Smooth muscle cell of the brain vasculature (primary cell): ENCODE data around the gene DPYSL5.

Experiments
- DNase-seq: peaks from one replicate; pipeline ENCODE4 v3.0.0-alpha.2; 2012; ENCODE audit warnings: low read depth, low spot score

The DPYSL5 gene

GRCh38 chr2:26968001-26968400 is 120.1 kb downstream of the DPYSL5 start:
- DNase-seq, result no peak

- no peak for DNase-seq
These were observed 121.3 kb downstream of the DPYSL5 start for GRCh38 chr2:26969077-26969844.

DNA sequence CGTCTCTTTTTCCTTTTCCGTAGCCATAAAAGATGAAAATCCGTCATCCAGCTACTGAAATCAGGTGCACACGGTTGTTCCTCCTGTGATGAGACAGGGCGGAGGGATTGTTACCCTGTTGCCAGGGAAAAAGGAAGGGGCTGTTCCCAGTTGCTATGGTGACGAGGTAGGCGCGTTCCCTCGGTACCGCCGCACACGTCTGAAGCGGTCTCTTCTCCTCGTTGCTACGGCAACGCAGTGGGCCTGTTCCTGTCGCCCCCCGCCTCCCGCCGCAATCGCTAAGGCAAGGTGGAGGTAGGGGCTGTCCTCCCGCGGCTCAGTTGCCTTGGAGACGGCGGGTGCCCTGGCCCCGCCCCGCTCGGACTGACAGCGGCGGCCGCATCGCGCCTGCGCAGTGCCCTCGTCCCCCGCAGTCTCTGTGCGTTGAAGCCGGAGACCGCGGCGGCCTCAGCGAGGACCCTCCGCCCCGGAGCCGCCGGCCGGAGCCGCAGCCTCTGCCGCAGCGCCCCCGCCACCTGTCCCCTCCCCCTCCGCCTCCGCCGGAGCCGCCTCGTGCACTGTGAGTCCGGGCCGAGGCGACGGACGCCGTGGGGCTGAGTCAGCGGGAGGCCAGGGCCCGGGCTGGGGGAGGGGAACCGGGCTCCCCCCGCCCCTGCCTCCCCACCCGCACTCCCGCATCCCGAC is 122.5 kb downstream of the DPYSL5 start, which contains the start of gene MAPRE3:
Gene MAPRE3 (plus strand): TSS at position 394 of the 684 bp plus-strand sequence. CDS start 51,582 bp downstream, outside the sequence.
- DNase-seq, result no peak

- no peak for DNase-seq
These were observed 123.1 kb downstream of the DPYSL5 start for GRCh38 chr2:26970928-26971627.

DNA sequence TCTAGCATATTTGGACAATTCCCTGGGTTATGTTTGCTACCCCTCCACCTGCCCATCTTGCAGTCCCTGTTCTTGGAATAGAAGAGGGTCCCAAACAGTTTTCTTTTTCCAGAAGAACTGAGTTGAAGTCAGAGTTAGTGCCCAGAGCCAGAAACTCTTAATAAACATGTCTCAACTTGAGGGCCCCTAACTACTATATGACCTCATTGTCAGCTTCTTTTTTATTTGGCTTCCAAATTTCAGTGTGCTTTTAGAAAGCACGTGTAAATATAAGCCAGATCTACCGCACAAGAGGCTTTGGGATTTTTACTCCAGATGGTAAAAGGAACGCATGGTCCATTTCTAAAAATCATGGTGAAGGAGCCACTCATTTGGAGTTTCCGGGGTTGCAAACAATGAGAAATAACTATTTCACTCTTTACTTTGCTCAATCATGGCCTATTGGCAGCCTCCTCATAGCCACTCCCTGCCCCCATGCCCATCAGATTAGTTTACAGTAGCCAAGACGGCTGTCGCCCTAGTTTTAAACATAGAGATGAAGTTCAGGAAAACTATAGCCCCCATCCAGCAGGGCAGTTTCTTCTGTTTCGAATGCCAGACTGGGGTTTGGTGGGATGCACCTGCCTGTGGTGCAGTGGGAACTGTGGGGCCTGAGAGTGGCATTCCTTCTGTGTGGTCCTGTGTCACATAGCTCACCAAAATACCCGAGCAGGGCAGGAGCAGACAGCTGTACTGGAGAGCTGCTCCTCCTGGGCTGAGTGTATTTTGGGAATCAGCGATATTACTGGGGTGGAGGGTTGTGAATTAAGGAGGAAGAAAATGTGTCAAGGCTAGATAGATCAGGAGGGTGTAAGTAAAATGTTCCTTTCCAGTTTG is 124.2 kb downstream of the DPYSL5 start:
- DNase-seq, result no peak

- no peak for DNase-seq
These were observed 126.4 kb downstream of the DPYSL5 start for GRCh38 chr2:26974352-26974751.

GRCh38 chr2:26975102-26975501 is 127.2 kb downstream of the DPYSL5 start:
- DNase-seq, result no peak

GRCh38 chr2:26975656-26976055 is 127.7 kb downstream of the DPYSL5 start:
- no peak for DNase-seq

GRCh38 chr2:26976237-26976636 is 128.3 kb downstream of the DPYSL5 start:
- no peak for DNase-seq

DNA sequence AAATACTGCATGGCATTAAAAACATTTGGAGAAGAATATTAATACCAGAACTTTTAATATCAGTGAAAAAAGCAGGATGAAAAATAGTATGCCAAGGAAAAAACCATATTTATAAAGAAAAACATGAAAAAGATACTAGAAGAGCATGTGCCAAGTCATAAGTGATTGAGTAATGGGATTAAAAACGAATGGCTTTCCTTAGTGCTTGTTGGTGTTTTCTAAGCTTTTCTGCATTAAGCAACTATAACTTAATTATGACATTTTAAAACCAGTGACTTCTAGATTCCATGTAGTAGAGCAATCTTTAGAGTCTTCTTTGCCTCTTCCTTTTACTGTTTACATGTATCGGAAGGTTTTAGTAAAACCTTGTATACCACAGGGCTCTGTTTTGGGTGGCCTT is 129.1 kb downstream of the DPYSL5 start:
- DNase-seq, result no peak

DNA sequence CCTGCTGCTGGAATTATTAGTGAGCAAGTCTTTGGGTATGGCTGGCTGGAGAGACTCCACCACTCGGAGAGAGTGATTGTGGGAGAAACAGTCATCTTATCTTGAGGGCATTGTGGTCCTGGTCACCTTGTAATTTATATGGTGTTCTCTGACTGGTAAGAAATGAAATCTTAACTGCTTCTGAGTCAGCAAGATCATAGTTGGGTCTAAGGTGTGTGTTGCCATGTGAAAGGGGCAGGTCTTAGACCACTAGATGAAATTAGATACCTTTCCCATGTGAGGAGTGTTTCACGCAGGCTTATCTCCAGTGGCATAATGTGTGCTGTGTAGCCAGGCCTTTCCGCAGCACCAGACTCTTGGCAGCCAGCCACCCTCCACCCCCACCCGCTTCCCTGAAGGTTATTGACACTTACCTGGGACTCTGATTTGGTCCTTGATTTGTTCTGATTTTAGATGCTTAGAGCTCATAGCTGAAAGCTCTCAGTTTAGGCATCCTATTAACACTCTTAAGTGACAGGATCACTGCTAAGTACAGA is 130.2 kb downstream of the DPYSL5 start:
- no peak for DNase-seq

GRCh38 chr2:26979741-26980140 is 131.8 kb downstream of the DPYSL5 start:
- no peak for DNase-seq

GRCh38 chr2:26980971-26981370 is 133.0 kb downstream of the DPYSL5 start:
- DNase-seq, result no peak

GRCh38 chr2:26982102-26982742 is 134.3 kb downstream of the DPYSL5 start:
- DNase-seq, result no peak

DNA sequence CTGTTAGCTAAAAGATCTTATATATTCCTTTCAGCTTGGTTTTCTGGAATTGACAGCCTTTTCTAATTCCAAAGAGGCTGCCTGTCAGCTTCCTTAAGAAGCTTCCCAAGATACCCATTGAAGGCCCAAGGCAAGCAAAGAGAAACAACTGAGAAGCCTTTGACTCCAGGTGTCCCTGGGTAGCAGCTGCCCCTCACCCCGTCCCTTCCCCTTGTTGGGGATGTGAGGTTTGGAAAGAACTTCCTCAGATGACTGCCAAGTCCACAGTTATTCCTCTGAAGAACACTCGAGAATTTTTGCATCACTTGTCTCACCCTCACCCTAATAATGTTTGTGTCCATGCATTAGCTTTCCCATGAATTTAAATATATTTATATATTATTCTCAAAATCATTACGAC is 135.8 kb downstream of the DPYSL5 start:
- DNase-seq, result no peak

DNA sequence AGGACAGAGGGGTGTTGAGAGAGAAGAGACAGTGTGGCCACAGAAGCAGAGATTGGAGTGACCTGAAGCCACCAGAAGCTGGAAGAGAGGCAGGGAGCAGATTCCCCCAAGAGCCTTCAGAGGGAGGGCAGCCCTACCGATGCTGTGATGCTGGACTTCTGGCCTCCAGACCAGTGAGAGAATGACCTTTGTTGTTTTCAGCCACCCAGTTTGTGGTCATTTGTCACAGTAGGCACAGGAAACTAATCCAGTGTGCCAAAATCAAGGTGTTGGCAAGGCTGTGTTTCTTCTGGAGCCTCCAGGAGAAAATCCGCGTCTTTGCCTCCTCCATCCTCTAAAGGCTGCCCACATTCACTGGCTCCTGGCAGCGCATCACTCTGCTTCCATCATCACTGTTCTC is 137.9 kb downstream of the DPYSL5 start:
- DNase-seq, result no peak

DNA sequence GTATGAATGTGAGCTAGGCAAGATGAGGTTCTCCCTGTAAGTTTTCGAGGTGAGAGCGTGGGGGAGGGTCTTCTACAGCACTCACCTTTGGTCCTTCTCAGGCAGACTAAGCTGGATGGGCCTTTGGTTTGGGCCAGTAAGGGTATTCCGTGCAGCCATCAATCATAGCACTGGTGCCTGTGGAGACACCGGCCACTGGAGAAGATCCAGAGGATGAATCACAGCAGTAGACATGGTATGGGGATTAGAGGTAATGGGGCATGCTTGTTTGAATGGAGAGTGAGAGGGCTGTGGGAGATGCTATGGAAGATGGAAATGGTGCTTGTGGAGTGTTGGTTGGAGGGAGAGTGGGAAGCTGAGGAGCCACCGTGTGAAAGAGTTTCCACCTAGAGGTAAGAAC is 138.6 kb downstream of the DPYSL5 start:
- DNase-seq, result no peak

DNA sequence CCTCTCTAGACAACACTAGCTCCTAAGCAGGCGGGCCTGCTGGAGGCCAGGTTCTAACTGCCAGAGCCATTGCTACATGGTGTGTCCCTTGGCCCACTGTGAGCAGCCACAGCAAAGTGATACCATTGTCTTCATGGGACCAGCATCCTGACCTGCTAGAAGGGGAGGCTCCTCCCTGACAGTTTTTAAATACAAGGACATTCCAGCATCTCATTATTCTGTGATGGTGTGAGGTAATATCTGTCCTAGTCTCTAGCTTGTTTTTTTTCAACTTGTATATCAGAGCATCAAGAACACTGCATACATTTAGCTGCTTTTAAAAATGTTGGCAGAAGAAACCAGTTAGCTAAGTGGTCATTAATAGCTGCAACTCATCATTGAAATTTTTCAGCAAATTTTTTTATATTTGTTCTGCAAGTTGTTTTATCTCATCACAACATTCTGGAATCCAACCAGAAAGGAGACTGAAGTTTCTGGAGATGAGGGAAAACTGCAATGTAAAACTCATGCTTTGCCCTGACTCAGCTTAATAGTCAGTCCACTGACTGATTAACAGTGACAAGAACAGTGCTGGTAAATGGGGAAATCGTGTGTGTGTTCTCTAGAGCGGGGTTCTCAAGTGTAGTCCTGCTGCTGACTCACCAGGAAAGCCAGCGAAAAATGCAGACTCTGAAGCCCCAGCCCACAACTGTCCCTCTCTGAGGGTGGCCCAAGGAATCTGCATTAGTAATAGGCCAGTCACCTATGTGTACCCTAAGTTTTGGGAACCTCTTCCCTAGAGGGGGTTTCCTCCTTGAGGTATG is 140.3 kb downstream of the DPYSL5 start:
- no peak for DNase-seq

DNA sequence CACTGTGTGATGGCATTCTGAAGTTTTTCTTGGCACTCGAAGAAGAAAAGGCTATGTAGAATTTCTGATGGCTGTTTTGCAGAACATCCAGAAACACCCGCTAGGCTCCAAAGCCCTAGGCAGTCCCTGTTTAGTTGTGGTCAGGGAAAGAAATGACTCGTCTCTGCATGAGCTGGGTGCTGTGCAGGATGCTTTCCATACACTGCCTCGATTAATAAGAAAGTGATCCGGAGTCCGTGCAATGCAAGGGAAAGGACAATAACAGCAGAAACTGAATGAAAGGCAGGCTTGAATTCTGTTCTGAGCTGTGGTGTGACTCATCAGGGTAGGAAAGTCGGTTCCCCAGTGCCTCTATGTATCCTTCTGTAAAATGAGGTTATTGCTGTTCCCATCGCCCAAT is 141.2 kb downstream of the DPYSL5 start:
- no peak for DNase-seq

DNA sequence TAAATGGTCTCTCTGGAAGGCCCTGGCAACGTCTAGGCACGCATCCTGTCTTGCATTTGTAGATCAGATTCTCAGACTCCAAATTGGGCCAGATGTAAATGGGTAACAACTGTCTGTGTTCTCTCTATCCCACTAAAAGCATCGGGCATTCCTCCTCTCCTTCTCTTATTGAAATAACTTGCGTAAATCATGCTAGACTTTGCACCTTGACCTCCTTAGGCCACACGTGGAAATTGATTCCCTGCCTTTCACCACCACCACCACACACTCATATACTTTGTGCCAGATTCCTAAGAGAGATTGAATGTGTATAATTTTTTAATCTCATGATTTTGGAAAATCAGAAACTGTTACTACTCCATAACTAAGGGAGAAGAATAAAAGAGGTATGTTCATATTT is 143.8 kb downstream of the DPYSL5 start:
- DNase-seq, result no peak
